Activated CD8-positive, alpha-beta memory T cell treated with anti-CD3 and anti-CD28 coated beads, Interleukin-2, amount 50 U/mL, for 1 hour (primary cell): ENCODE data around the gene UGT1A1.

Experiments used
- DNase-seq: peaks from one replicate; pipeline ENCODE4 v3.0.0-alpha.2; 2020; ENCODE audit errors: extremely low read depth

Gene UGT1A1

DNA sequence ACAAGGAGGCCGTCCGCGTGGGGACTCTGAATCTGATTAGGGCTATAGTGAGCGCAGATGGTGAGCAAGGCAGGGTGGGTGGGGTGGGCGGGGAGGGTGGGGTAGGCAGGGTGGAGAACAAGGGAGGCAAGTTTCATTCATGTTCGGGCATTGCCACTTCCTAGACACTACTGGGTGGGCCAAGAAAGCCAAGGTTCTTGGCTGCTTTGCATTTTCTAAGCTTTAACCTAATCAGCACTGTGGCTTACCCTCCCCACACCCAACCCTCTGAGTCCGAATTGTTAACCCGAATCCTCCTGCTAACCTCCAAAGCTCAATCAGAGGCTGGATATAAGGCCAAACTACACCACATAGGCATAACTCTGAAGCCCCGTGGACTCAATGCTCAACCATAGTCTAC is 36.2 kb downstream of the UGT1A1 start:
- DNase-seq, result no peak

DNA sequence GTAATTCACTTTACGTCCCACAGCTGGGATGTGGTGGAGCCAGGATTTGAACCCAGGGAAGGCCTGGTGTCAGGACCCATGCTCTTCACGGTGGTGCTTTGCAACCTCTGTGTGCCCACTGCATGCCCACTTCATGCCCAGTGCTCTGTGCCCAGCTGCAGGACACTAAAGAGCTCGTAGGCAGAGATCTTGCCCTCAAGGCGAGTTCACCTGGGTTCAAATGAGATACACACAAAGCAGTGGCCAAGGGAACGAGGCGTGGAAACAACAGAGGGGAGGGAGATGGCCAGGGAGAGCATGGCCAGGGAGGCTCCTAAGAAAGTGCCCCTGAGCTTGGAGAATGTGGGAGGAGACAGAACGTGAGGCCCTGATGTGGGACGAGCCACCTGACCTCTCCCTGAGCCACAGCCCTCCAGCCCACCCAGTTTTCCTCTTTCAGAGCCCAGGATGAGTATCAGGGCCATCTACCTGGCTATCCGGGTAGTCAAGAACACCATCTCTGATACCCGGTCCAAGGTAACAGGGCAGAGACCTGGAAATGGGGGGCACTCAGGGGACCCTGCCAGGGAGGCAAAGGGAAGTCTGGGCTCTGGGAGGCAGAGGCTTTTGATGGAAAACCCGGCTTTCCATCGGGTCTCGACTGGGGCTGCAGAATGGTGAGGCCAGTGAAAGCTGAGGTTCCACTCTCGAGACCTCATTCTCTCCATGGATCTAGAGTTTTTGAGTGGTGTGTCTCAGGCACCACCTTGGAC is 38.4 kb downstream of the UGT1A1 start:
- no peak for DNase-seq

DNA sequence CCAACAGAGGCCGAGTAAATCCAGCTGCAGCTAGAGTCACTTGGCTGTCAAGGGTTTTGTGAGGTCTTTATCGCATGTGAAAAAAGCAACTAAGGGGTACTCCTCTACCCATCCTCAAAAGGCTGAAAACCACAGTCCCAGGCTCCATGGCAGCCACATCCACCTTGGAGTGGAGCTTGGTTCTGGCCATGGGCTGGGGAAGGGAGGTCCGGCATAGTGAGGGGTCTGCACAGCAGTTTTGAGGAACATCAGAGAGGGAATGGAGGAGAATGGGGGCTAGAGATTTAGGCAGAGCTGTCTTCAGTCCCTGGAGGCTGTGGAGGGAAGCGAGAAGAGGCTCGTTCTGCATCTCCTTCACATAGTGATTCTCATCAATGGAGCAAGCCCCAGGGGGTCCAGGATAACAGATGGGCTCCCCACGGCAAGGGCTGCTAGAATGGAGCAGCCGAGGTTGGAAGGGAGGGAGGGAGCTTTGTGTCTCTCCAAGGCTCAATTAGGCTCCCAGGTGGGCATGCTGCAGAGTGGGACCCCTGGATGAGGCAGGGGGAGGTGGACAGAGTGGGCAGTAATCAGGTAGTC is 39.1 kb downstream of the UGT1A1 start:
- DNase-seq, result no peak

DNA sequence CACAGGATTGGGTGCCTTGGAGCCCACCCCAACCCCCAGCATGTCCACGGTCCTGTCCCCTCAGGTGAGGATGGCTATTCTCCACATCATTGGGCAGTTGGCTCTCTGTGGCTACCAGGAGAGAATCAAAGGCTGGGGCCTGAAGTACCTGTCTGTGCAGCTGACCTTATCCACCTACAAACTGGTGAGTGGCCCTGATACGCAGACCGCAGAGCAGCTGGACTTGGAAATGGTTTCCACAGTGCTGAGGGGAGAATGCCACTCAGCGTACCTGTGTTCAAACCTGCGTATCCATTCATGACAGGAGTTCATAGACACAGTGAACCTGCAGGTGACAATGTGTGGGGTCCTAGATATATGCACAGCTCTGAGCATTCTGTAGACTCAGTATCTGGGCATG is 39.6 kb downstream of the UGT1A1 start:
- no peak for DNase-seq

DNA sequence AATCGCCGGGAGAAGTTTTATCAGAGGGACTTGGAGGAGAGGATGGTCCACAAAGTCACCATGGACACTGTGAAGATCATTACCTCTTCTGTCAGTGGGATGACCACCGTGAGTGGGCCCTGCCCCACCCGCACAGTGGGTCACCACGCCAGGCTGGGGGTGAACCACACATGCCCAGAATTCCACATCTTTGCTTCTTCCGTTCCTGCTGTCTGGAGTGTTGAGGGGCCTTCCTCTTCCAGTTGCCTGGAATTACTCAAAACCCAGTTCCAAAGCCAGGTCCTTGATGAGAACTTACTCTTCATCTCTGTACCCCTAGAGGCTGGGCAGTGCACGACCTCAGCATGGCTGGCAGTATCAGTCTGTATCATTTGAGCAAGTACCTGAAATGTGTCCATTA is 40.1 kb downstream of the UGT1A1 start:
- no peak for DNase-seq

DNA sequence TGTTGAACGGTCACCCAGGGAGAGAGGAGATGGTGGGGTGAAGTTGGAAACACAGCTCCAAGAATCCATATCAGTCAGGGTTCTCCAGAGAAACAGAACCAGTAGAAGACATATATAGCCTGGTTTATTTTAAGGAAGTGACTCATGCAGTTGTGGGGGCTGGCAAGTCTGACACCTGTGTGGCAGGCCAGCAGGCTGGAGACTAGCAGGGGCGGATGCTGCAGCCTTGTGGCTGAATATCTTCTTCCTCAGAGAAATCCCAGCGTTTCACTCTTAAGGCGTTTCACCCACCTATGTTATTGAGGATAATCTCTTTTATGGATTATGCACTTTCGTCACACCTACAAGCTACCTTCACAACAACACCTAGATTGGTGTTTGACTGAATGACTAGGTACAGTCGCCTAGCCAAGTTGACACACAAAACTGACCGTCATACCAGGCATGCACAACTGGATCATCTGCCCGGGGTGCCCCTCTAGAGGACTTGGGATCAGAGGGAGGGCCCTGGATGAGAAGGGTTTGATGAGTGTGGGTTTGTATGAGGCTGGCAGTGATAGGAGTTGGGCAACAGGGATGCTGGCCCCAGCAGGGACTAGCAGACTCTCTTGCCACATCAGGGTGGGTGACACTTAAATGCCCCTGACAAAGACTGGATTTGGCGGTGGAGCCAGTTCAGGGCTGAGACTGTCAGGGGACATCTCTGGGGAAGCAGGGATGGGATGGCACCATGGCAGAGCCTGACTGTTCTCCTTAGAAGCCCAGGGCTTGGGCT is 41.5 kb downstream of the UGT1A1 start:
- no peak for DNase-seq

DNA sequence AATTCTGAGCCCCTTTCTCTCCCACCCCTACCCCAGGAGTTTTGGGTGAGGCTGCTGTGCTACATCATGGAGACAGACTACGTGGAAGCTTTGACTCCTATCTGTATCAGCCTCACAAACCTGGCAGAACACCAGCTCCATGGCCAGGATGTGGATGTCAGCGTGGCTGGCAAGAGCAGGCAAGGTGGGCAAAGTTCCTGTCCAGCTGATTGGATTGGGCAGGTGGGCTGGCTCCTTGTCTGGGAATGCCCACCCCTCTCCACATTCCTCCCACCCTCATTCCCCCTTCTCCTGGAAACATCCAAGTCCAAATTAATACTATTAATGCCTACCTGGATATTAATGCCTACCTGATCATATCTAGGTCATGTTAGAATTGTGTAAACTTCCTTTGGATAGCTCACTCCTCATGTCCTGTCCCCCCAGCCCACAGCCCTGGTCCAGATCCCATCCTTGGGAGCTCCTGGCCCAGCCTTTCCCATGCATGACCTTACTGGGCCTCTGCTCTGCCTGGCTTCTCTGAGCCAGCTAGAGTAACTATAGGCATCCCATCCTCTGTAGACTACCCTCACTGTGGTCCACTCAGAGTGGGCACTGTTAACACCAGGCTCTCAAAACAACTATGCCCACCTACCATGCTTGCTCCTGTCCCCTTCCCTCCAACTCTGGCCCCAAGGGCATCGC is 42.2 kb downstream of the UGT1A1 start:
- no peak for DNase-seq

DNA sequence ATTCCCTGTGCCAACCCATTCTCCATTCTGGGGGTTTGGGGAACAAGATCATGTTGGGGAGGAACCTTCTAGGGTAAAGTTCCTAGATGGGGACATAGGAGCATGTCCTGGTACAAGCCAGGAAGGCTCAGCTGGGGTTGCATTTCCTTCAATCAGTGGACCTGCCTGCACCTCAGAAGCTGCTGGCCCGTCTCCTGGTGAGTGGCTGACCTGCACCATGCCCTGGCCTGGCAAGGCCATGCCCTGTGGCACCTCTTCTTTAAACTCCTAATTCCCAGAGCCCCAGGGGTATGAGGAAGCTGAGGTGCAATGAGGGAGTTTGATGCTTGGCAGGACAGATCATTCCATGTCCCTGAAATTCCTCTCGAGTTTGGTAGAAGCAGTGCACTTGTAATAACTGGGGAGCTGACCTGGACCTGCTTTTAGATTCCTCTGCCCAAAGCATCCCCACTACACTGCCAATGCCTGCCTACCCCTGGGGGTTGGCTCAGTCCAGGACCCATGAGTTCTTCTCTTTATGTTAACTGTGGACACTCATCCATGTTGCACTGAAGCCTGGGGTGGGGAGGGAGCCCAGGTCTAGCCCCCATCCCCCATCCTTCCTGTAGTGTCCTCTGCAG is 43.3 kb downstream of the UGT1A1 start:
- DNase-seq, result no peak

DNA sequence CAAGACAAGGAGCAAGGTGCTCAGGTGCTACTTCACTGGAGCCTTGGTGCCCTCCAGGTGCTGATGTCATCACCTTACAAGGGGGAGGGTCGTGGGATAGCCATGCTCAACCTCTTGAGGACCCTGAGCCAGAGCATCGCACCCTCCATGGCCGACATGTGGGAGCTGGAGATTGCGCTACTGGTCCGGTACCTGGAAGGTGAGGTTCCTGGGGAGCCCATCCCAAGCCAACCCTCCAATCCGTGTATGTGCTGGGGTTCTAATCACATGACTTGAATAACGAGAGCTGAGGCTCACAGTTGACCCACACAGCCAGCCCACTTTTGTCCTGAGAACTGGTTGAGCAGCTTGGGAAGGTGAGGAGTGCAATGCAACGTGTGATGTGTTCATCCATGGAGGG is 43.9 kb downstream of the UGT1A1 start:
- no peak for DNase-seq

DNA sequence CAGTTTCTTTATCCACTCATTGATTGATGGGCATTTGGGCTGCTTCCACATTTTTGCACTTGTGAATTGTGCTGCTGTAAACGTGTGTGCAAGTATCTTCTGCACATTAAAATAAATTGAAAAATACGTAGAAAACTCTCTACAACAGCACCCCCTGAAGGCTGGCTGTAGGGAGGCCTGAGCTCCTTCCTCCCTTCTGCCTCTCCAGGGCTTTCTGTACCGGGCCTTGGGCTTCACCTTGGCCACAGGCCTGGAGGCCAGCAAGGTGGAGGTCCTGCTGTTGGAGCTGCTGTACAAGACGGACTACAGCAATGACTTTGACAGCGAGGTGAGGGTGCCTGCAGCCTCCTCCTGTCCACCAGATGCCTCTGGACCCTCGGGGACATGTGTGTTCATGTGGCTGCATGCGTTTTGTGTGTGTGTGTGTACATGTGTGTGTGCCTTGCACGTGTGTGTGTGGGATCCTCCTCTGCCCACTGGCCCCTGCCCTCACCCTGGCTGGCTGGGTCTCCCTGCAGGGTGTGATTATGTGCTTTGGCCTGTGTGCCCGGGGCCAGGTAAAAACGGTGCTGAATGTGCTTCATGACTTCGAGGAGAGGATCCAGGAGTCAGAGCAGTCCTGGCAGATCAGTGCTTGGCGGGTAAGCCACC is 47.3 kb downstream of the UGT1A1 start:
- no peak for DNase-seq

DNA sequence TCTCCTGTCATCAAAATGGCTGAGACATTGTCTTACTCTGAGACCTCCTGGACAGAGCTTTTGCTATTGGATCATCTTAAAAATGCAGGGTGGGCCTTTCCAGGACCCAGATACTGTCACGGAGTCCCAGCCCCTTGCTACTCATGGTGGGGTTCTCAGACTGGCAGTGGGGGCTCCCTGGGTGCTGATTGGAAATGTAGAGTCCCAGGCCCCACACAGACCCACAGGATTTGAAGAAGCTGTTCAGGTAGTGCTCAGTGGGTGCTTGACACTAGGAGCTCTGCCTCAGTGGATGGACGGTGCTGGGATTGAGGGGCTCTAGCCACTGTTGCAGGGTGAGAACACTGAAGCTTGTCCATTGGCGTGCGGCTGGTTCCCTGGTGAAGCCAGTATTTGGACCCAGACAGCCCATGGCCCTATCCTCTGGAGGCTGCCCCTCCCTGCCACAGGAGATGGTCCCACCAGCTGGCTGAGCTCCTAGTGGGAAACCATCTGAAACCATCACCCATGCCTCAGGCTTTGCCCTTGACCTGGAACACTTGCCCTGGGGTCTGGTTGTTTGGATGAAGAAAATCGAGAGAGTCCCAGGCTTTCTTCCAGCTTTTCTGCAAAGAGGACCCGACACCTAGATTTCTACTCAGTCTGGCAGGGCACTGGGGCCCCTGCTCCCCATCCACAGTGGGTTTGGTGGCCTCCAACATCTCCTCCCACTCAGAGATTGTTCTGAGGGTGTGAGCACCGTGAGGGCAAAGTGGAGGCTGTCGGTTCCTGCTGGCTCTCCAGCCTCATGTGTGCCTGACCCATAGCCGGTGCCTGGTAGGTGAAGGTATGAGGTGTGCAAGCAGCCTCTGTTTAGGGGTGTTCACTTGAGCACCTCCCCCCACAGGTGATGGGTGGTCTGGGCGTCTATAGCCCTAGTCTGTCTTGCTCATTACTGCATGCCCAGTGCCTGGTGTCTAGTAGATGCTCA is 48.2 kb downstream of the UGT1A1 start:
- DNase-seq, result no peak

DNA sequence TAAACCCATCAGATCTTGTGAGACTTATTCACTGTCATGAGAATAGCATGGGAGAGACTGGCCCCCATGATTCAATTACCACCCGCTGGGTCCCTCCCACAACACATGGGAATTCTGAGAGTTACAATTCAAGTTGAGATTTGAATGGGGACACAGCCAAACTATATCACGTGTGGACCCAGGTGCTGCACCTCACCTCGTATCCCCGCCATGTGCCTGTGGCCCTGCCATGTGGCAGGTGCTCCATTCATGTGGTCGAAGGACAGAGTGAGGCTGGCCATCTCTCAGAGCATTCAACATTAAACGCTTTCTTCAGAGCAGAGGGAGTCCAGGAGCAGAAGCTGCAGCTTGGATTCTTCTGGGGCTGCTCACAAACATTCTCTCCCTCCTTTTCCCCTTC is 50.3 kb downstream of the UGT1A1 start:
- DNase-seq, result no peak

DNA sequence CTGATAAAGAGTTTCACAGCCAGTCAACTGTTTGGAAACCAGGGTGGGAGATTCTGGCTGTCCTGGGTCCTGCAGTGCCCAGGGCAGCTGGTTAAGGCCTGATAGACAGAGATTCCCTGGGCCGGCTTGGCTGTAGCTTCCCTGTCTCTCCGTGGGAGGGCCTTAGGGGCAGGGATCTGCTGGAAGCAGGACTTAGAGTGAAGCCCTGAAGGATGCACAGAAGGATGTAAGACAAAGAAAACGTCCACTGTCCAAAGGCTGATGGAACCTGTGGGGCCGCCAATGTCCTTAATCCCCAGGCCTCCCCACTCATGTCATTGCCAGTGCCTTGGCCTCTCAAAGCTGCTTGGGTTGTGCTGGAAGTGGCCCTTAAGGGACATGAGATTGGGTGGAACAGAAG is 51.0 kb downstream of the UGT1A1 start:
- no peak for DNase-seq

DNA sequence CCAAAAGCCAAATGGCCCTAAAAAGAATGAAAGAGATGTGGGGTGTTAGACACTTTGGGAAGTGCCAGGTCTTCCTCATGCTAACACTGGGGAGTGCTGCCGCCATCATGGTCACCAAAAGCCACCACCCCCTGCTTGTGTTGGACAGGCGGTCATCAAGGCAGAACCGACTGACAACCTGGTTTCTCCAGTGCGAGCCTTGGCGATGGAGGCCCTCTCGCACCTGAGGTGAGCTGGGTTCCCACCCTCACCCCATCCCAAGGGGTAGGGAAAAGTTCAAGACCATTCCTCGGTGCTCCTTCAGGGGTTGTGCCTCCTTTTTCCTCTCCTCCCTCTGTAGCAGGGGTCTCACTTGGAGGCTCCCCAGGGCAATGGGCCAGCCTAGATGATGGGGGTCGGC is 51.7 kb downstream of the UGT1A1 start:
- DNase-seq, result no peak

DNA sequence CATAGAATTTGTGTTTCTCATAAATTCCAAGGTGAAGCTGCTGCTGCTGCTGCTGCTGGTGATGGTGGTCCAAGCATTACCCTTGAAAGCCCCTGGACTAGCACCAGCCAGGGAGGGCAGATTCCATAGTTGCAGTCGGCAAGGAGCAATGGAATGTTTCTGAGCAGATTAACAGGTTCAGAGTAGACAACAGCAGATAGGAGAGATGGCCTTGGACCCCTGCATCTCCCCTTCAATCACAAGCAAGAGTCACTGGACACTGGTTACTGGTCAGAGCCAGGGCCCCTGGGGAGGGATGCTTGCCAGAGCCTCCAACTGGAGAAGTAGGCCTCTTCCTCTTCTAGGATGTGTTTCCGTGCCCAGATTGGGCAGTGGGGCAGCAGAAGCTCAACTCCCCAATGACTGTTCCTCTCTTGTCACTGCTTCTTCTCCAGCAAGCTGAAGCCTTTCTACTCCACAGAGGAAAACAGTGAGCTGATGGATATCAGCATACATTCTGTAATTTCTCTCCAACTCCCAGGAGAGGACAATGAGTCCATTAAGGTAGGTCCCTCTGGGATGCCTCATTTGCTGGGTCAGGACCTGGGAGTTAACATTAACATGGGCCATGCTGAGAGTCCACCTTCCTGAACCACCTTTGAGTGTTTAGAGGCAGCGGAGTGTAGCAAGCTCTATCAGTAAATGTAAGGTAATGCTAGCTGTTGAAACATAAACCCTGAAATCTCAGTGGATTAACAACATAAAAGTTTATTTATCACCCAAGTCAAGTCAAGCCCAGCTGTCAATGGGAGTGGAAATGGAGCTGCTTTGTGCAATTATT is 53.4 kb downstream of the UGT1A1 start:
- DNase-seq, result no peak

DNA sequence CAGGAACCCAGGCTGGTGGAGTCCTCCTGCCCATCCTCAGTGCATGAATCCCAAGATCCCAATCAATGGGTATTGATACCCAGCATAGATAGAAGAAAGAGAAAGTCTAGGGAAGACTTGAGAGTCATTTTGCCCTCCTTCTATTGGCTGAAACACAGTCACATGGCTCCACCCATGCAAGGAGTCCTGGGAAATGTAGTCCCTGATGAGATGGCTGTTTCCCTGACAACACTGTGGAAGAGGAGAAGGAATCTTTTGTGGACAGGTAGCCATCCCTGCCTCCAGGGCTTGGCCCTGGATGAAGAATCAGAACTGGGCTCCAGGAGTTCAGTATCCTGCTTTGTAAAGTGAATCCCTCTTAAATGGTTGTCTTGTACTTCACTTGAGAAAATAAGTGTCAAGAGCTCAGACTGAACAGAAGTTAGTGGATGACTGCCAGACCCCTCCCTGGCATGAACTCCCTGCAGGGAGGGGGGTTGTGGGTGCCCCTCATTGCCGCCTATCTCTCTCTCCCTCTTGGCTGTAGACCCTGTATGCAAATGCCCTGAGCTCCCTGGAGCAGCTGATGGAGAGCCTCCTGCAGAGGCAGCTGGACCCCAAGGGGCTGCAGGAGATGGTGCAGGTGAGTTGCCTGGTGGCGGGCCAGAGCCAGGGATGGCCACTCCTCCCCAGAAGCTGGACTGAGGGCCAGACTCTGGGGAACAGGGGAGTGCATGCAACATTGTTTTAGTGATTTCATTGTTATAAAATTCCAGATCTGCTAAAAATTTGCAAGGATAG is 54.2 kb downstream of the UGT1A1 start:
- DNase-seq, result no peak

DNA sequence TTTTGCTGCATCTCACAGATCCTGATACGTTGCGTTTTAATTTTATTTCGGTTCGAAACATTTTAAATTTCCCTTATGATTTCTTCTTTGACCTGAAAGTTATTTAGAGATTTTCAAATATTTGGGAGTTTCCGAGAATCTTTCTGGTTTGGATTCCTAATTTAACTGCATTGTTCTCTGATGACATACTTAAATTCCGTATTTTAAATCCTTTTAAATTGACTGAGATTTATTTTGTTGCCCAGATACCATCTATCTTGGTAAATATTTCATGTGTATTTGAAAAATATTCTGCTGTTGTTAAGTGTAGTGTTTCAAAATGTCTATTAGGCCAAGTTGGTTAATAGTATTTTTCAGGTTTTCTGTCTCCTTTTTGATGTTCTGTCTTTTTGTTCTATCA is 55.8 kb downstream of the UGT1A1 start:
- no peak for DNase-seq

DNA sequence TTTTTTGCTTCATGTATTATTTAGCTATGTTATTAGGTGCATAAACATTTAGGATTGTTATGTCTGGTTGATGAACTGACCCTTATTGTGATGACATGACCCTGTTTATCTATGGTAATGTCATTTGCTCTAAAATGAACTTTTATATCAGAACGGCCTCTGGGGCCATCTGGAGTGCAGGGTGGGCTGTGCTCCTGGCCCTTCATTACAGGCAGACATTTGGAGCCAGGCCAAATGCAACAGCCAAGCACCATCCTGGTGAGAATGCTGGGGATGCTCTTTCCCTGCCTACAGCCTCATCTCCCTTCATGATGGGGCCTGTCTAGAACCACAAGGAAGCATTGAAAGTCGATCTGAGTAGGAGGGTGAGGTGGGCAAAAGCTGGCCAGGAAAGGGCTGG is 56.3 kb downstream of the UGT1A1 start:
- DNase-seq, result no peak

DNA sequence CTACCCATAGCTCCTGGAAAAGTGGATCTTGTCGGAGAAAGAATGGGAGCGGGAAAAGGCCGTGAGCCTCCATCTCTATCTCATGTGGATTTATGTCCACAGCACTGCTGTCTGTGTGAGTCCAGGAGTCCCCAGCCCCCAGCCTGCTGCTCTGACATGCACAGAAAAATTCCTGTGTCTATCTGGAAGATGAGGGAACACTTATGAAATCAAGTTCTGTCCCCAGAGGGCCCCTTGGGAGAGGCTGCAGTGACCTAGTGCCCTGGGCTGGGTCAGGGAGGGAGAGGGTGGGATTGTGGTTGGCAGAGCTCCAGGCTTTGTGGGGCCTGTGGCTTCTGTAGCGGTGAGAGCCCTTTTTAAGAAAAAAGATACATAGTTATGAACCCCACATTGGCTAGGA is 56.7 kb downstream of the UGT1A1 start:
- DNase-seq, result no peak
